Endodermal cell (in vitro differentiated cells): ENCODE measurements around the gene M1AP. TPM values are rescaled to one million over a fixed set of nuclear protein-coding genes. Genes with fewer than 3 reads are reported as not detected.

Experiments
- DNase-seq: peaks from one replicate; pipeline ENCODE4 v3.0.0-alpha.2; 2017
- H3K27ac ChIP-seq: 2 replicates; pipeline ENCODE4 v1.5.1; 2013; ENCODE audit warnings: mild to moderate bottlenecking, low read depth, low read length, moderate library complexity
- H3K27me3 ChIP-seq: 2 replicates; pipeline ENCODE4 v1.6.1; 2013; ENCODE audit warnings: mild to moderate bottlenecking, low read length, moderate library complexity; ENCODE audit not compliant: insufficient read depth, control insufficient read depth, poor library complexity, severe bottlenecking
- H3K36me3 ChIP-seq: 2 replicates; pipeline ENCODE4 v1.7.0; 2013; ENCODE audit warnings: mild to moderate bottlenecking, low read length, moderate library complexity; ENCODE audit not compliant: control insufficient read depth, insufficient read depth
- H3K4me1 ChIP-seq: one replicate; pipeline ENCODE4 v1.7.0; 2013; ENCODE audit warnings: low read length; ENCODE audit not compliant: control insufficient read depth, insufficient read depth
- H3K4me3 ChIP-seq: 2 replicates; pipeline ENCODE4 v1.5.1; 2013; ENCODE audit warnings: mild to moderate bottlenecking, low read length, moderate library complexity
- H3K9ac ChIP-seq: 2 replicates; pipeline ENCODE4 v1.6.1; 2013; ENCODE audit warnings: mild to moderate bottlenecking, low read length, moderate library complexity; ENCODE audit not compliant: poor library complexity, severe bottlenecking; ENCODE audit errors: extremely low read depth
- H3K9me3 ChIP-seq: 2 replicates; pipeline ENCODE4 v1.6.1; 2013; ENCODE audit warnings: mild to moderate bottlenecking, low read length, moderate library complexity; ENCODE audit not compliant: control insufficient read depth
- H3K27ac Mint-ChIP-seq: 2 replicates; pipeline ENCODE4 v1.8.0; 2020; ENCODE audit warnings: mixed read lengths
- H3K27me3 Mint-ChIP-seq: 2 replicates; pipeline ENCODE4 v1.8.0; 2021; ENCODE audit warnings: mild to moderate bottlenecking, mixed read lengths; ENCODE audit not compliant: insufficient read depth
- H3K36me3 Mint-ChIP-seq: 2 replicates; pipeline ENCODE4 v1.8.0; 2020; ENCODE audit warnings: low read depth, mixed read lengths
- H3K4me1 Mint-ChIP-seq: 2 replicates; pipeline ENCODE4 v1.8.0; 2020; ENCODE audit warnings: mixed read lengths
- H3K4me3 Mint-ChIP-seq: 2 replicates; pipeline ENCODE4 v1.8.0; 2020; ENCODE audit warnings: mild to moderate bottlenecking, moderate library complexity, mixed read lengths
- H3K9me3 Mint-ChIP-seq: 2 replicates; pipeline ENCODE4 v1.8.0; 2020; ENCODE audit warnings: mild to moderate bottlenecking, mixed read lengths
- WGBS, 2 experiments: methylation state at CpG; one replicate each; pipeline versions ENCODE4 v1.1.5 to v1.1.7; 2013; ENCODE audit warnings: missing lambda C conversion rate in 2 of 2, mixed read lengths in 1 of 2; ENCODE audit not compliant: insufficient coverage in 1 of 2, insufficient read length in 1 of 2; 5-methylcytosine and 5-hydroxymethylcytosine counted together
- long read RNA-seq, 4 experiments: library from polyadenylated mRNA in 2 of 4; library from RNA in 1 of 4; library from capped mRNA in 1 of 4; stranded (forward) in 3 of 4; unstranded in 1 of 4; transcript quantifications; one replicate each; pipeline ENCODE4 v2.0.0, GENCODE V29; 2020 to 2021; ENCODE audit warnings: inconsistent platforms in 1 of 4
- polyA plus RNA-seq, 2 experiments: library from polyadenylated mRNA; stranded (reverse); fragments of 50-300 nt; gene quantifications; one replicate each; pipeline ENCODE4 v1.2.3, GENCODE V29; 2013
- total RNA-seq, 2 donors: library from RNA; stranded (reverse); fragmentation: NEBNext Ultra II Directional in 1 of 2; extraction: Animal tissue kit (Norgen Biotek cat#: 25700) in 1 of 2; gene quantifications; 2 replicates in 1 of 2; 3 replicates in 1 of 2; pipeline ENCODE4 v1.2.1, GENCODE V29; 2021
- TF ChIP-seq, protein P1 (sequence below): fragments of 200-600 bp; sonication (generic); conservative IDR thresholded peaks from 2 replicates; pipeline ENCODE4 v1.5.0; 2021; ENCODE audit warnings: antibody characterized with exemption, mild to moderate bottlenecking

The M1AP gene, protein sequence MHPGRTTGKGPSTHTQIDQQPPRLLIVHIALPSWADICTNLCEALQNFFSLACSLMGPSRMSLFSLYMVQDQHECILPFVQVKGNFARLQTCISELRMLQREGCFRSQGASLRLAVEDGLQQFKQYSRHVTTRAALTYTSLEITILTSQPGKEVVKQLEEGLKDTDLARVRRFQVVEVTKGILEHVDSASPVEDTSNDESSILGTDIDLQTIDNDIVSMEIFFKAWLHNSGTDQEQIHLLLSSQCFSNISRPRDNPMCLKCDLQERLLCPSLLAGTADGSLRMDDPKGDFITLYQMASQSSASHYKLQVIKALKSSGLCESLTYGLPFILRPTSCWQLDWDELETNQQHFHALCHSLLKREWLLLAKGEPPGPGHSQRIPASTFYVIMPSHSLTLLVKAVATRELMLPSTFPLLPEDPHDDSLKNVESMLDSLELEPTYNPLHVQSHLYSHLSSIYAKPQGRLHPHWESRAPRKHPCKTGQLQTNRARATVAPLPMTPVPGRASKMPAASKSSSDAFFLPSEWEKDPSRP
- total RNA-seq: 1 to 10 TPM; 3.8 to 5.5 TPM
- polyA plus RNA-seq (2013, experiment 1 of 2): 0.28 TPM
- polyA plus RNA-seq (2013, experiment 2 of 2): 0.21 TPM
- long read RNA-seq, experiment 1, partial matches to known transcripts: 0 of 1 reads
- long read RNA-seq, experiment 1, other reads (novel, unspliced or antisense): 1 of 1 reads
- long read RNA-seq, experiment 2, transcript M1AP-209 (10 exons, 2,531 nt): major isoform, 5 of 10 reads
- long read RNA-seq, experiment 2, partial matches to known transcripts: 2 of 10 reads
- long read RNA-seq, experiment 2, other reads (novel, unspliced or antisense): 3 of 10 reads
- long read RNA-seq, experiment 3, partial matches to known transcripts: 4 of 15 reads
- long read RNA-seq, experiment 3, other reads (novel, unspliced or antisense): 7 of 15 reads
- long read RNA-seq, experiment 4, partial matches to known transcripts: 1 of 2 reads
- long read RNA-seq, experiment 4, other reads (novel, unspliced or antisense): 0 of 2 reads

DNA sequence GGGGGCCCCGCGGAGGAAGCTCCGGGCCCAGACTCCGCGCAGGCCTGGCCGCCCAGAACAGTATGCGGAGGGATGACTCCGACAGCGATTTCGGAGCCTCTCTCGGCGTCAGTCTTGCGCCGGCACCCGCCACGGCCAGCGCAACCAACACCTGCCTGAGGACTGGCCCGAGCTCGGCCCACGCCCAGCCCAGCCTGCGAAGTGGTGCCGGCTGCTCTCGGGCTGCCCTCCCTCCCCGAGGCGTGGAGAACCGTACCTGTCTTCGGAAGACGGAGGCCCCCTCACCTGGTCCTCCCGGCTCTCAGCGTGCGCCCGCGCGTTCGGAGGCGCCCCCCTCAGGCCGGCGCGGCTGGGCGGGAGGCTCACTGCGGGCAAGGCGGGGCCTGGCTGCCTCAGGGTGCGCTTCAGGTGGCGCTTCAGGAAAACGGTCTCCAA, at the start of gene M1AP:
Gene M1AP, minus strand, starts transcription at position 322 of the 435 bp plus-strand sequence. CDS start 8,055 bp downstream, outside the sequence.
- peak within 1 kb of the TSS; percentile 39 for H3K4me3 Mint-ChIP-seq
- Histone ChIP-seq H3K27ac (no peak within 1 kb of the TSS), H3K9ac (no peak within 1 kb of the TSS), H3K9me3 (peaks cover 11% of the 10 kb centered on the region), H3K4me3 (no peak within 1 kb of the TSS), H3K27me3 (peaks cover 14% of the 10 kb centered on the region), H3K4me1 (peaks cover 2% of the 10 kb centered on the region), H3K36me3 (no peaks in the 10 kb centered on the region)
- 38 to 54% methylated on average over 19 to 45 of the region's 45 CpGs for WGBS, 2 experiments
- peak; percentile 89 for DNase-seq
- H3K36me3 Mint-ChIP-seq: no peaks in the 10 kb centered on the region
- peaks cover 19% of the 10 kb centered on the region for H3K9me3 Mint-ChIP-seq
- H3K27me3 Mint-ChIP-seq: peaks cover 32% of the 10 kb centered on the region
- peaks cover 13% of the 10 kb centered on the region for H3K4me1 Mint-ChIP-seq
- H3K27ac Mint-ChIP-seq: no peak within 1 kb of the TSS
- TF ChIP-seq, protein P1, sequence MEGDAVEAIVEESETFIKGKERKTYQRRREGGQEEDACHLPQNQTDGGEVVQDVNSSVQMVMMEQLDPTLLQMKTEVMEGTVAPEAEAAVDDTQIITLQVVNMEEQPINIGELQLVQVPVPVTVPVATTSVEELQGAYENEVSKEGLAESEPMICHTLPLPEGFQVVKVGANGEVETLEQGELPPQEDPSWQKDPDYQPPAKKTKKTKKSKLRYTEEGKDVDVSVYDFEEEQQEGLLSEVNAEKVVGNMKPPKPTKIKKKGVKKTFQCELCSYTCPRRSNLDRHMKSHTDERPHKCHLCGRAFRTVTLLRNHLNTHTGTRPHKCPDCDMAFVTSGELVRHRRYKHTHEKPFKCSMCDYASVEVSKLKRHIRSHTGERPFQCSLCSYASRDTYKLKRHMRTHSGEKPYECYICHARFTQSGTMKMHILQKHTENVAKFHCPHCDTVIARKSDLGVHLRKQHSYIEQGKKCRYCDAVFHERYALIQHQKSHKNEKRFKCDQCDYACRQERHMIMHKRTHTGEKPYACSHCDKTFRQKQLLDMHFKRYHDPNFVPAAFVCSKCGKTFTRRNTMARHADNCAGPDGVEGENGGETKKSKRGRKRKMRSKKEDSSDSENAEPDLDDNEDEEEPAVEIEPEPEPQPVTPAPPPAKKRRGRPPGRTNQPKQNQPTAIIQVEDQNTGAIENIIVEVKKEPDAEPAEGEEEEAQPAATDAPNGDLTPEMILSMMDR: peak; percentile 73

DNA sequence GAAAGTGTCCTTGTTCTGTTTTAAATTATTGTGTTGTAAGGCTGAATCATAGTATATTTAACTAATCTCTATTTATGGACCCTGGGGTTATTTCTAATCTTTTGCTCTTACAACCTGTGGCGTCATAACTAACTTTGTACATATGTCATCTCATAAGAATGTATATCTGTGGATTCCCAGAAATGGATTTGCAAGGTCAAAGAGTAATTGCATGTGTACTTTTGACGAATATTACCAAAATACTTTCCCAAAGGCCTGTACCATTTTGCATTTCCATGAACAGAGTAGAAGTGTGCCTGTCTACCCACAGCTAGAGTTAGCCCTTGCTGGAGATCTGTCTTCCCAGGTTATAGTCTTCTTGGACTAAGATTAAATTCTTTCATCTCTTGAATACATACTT, 48.7 kb upstream of the M1AP start:
- H3K4me1 Mint-ChIP-seq: peaks cover 7% of the 10 kb centered on the region
- no peak for DNase-seq
- no peak overlapping the region for H3K27ac ChIP-seq
- 93 to 96% methylated on average over 2 of the region's 2 CpGs for WGBS, 2 experiments
- no peak overlapping the region for H3K4me3 ChIP-seq
- H3K36me3 ChIP-seq: no peaks in the 10 kb centered on the region
- peaks cover 8% of the 10 kb centered on the region for H3K27me3 Mint-ChIP-seq
- no peaks in the 10 kb centered on the region for H3K27me3 ChIP-seq
- no peaks in the 10 kb centered on the region for H3K36me3 Mint-ChIP-seq
- H3K9me3 Mint-ChIP-seq: no peaks in the 10 kb centered on the region
- H3K27ac Mint-ChIP-seq: no peak overlapping the region
- no peak overlapping the region for H3K4me3 Mint-ChIP-seq
- H3K4me1 ChIP-seq: peaks cover 2% of the 10 kb centered on the region
- no peaks in the 10 kb centered on the region for H3K9me3 ChIP-seq
- H3K9ac ChIP-seq: no peak overlapping the region
- TF ChIP-seq, protein P1: no peak

DNA sequence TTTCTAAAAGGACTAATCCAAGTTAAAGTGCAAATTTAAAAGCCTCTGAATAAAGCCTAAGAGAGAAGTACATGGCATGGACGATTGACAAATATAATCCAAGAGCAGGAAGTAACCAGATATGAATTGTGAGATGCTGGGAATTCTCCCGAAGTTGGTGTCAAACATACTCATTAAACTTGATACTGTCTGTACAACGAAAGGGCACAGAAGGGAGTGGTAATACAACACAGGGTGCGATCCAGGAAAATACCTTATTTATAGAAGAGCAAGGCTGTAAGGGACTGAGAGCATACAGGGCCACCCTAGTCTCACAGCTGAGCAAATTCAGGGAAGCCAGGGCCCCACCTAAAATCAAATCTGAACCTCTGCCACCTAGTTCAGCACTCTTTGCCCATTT, 47.5 kb upstream of the M1AP start:
- Histone ChIP-seq H3K4me3 (no peak overlapping the region), H3K27me3 (no peaks in the 10 kb centered on the region), H3K9ac (no peak overlapping the region), H3K9me3 (no peaks in the 10 kb centered on the region), H3K36me3 (no peaks in the 10 kb centered on the region), H3K4me1 (no peaks in the 10 kb centered on the region), H3K27ac (no peak overlapping the region)
- H3K27me3 Mint-ChIP-seq: peaks cover 8% of the 10 kb centered on the region
- H3K4me3 Mint-ChIP-seq: no peak overlapping the region
- 86 to 88% methylated on average over 4 of the region's 4 CpGs for WGBS, 2 experiments
- H3K36me3 Mint-ChIP-seq: no peaks in the 10 kb centered on the region
- no peak overlapping the region for H3K27ac Mint-ChIP-seq
- no peak for DNase-seq
- H3K9me3 Mint-ChIP-seq: no peaks in the 10 kb centered on the region
- TF ChIP-seq, protein P1: no peak
- H3K4me1 Mint-ChIP-seq: no peaks in the 10 kb centered on the region
